GM12801 (cell line): Measurements from ENCODE around the gene PLB1.

ENCODE experiments used
- TF ChIP-seq, protein P1 (sequence below): IDR thresholded peaks from one replicate; pipeline ENCODE4 v1.5.1; 2011; ENCODE audit warnings: control low read depth; ENCODE audit not compliant: insufficient read length; ENCODE audit errors: extremely low read depth

Gene PLB1

DNA sequence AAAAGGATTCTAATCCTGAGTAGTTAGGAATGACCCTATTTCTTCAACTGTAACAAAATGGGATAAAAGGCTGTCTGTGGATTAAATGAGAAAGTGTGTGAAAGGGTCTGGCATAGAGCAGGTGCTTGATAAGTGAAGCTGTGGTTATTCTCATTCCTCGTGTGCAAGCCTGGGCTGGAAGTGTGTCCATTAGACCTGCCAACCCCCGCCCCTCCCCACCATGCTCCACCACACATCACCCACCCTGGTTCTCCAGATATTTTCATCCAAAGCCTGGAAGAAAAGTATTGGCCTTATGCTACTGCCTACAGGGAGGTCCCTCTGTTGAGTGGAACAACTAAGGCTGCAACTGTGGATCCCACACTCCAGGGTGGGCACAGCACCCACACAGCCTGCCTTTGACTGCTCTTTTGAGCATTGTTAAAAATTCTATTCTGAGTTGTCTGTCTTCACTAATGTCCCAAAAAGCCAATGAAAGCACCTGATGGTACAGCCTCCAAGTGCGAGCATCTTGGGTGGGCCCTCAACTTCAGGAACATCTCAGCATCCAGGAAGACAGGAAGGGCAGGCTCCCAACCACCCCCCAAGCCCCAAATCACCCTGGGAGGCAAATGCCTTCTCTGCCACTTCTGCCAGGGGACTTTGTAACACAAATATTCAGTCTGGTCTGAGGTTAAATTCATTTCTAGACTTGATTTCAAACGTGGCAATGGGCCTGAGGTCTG, 153.0 kb downstream of the PLB1 start:
- TF ChIP-seq, protein P1, sequence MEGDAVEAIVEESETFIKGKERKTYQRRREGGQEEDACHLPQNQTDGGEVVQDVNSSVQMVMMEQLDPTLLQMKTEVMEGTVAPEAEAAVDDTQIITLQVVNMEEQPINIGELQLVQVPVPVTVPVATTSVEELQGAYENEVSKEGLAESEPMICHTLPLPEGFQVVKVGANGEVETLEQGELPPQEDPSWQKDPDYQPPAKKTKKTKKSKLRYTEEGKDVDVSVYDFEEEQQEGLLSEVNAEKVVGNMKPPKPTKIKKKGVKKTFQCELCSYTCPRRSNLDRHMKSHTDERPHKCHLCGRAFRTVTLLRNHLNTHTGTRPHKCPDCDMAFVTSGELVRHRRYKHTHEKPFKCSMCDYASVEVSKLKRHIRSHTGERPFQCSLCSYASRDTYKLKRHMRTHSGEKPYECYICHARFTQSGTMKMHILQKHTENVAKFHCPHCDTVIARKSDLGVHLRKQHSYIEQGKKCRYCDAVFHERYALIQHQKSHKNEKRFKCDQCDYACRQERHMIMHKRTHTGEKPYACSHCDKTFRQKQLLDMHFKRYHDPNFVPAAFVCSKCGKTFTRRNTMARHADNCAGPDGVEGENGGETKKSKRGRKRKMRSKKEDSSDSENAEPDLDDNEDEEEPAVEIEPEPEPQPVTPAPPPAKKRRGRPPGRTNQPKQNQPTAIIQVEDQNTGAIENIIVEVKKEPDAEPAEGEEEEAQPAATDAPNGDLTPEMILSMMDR, result no peak

DNA sequence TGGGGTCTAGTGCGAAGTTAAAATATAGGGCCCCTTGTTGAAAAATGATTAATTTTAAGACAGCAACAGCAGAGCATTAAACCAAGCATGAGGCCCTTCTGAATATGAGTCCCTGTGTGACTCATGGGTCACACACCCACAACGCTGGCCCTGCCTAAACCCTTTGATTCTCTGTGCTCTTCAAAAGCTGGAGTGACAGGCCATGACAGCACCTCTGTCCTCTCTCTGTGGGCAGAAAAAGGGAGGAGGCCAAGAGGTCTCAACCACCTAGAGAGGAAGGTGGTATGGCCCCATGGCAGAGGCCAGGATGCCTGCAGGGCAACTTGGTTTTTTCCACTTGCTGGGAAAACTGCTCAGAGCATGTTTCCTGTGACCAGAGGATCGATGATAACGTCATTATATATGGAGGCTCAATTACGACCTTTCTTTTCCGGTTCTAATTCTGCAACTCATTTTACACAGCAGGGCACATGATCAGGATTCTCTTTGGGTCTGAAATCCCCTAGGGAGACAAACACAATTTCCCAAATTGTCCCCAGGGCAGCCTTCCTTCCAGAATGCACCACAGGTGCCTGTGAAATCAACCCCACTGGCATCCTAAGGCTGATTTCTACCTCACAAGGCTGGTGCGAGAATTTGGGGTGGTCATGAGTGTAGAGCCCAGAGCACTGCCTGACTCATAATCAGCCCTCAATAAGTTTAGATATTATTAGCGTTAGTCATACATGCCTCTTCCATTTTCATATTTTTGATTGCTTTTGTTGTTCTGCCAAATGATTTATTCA, 153.8 kb downstream of the PLB1 start:
- TF ChIP-seq, protein P1, result no peak

DNA sequence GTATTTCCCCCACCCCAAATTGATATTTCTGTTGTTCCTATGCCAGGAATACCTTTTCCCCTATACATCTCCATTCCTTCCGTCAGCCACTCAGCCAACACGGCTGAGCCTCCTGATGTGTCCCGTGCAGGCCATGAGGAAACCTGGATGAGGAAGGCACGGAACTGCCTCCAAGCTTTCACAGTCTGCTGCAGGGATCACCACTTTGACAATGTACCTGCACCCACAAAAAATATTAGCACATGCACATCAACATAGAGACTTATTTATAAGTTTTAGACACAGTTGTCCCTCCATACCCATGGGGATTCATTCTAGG, 154.4 kb downstream of the PLB1 start:
- TF ChIP-seq, protein P1, result no peak

DNA sequence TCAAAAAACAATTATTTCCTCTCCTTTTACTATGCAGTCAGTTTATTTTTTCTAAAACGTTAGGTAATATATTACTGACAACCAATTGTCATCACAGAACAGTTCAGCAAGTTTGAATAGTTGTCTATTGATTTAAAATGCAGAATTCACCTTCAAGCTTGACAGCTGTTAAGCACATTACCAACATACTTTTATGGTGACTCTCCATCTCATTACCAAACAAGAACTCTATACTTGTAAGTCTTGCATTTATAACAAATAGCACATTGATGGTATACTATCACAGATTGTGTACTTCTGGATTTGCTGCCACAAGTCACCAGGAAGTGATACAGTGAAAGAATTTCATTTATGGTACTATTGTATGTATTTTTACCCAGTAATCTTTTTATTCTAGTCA, 156.4 kb downstream of the PLB1 start:
- TF ChIP-seq, protein P1, result no peak

DNA sequence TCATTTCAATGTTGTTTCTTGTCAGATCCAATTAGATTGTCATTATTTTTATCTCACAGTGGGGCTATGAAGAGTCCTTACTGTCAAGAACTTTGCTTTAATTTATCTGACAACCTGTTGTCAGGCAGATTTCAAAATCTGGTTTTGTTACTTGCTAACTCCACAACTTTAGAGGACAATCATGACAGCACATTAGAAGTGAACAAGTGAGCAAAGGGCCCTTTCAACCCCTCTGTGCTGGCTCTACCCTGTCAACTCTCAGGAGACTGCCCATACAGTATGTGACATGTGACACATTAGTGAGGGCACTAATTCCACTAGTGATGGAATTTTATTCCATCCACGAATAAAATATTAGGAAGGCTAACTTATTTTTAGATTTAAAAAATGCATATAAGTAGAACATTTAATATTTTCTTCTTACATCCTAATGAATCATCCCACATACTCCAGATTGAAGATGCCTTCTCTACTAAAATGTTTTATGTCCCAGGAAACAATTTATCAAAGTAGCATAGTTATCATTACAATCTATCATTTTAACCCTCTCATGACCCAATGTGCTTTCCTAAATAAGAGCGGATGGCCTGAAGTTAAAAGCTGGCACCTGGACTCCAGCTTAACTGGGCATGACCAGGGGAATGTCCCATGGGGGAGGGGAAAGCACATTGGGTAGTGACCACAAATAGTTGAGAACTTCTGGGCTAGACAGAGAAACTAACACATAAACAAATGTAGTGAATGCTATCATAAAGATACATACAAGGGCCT, 158.2 kb downstream of the PLB1 start:
- TF ChIP-seq, protein P1, result no peak

DNA sequence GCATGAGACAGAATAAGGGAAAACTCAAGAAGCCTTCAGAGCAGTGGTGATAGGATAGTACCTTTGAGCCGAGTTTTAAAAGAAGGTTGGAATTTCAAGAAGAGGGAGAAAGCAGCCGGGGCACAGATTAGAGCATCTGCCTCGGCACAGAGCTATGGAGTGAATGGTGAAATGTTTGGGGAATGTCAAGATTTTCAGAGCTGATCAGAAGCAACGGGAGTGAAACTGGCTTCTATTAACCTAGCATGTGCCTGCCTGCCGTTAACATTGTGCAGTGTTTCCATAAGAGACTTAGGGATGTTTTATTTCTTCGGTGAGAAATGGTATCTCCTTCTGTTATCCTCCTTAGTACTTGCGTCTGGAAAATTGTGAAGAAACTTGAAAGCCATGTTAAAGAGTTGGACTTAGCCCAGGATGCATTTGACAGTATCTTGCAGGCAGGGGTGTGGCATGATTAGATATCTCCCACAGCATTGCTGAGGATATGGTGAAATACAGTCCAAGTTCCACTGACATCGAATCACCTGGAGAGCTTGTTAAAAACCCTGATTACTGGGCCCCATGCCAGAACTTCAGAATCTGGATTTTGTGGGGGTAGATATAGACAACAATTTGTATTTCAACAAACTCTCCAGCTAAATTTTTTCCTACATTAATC, 158.9 kb downstream of the PLB1 start:
- TF ChIP-seq, protein P1, result no peak

DNA sequence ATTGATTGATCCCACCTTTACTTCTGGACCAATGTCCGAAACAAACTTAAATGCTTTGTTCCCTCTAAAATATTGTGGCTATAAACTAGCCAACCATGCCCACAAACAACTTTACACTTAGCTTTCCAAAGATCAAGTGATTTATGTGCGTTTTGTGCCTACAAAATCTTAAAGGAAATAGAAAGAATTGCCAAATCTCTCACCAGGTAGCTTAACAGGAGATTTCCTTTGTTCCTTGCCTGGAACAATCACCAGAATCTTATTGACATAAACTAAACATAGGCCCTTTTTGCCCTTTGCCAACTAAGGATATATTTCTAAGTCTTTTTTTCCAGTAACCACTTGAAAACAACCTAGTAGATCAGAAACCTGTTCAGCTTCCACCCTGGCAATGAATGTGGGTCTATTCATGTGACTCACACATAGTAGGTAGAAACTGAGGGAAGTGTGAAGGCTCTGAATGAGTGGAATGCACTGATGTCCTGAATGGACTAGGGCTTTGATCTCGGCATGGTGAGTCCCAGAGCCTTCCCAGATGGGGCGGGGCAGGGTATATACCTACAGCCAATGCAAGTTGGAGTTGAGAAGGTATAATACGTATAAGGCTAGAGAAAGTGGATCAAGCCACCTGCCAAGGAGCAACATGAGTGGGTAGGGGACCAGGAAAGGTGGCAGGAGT, 161.2 kb downstream of the PLB1 start:
- TF ChIP-seq, protein P1, result no peak
